Caco-2 (cell line): ENCODE measurements around the gene SHC1. TPM values are rescaled to one million over a fixed set of nuclear protein-coding genes. Genes with fewer than 3 reads are reported as not detected.

Source experiments
- BruUV-seq: library from RNA; stranded (reverse); fragments of 400-500 nt; replicated peaks from 2 replicates; lab custom pipeline; 2021; lab: Mats Ljungman, UMichigan
- CTCF ChIA-PET: fragments of 300-600 bp; sonication (Branson Sonifier 250); formaldehyde crosslinking; loops from one replicate; lab custom pipeline; 2022; ENCODE audit warnings: antibody characterized with exemption; lab: Charles Lee
- POLR2A ChIA-PET: fragments of 300-600 bp; sonication (Branson Sonifier 250); formaldehyde crosslinking; loops from one replicate; lab custom pipeline; 2022; ENCODE audit warnings: antibody characterized with exemption; lab: Charles Lee
- DNase-seq, 2 experiments: peaks; one replicate each; pipeline versions ENCODE4 v3.0.0 to v3.0.0-alpha.2; 2020 to 2022
- H3K27me3 ChIP-seq: replicated peaks from 2 replicates; pipeline ENCODE4 v1.6.0; 2011; ENCODE audit warnings: low read length; ENCODE audit not compliant: control insufficient read depth, insufficient read depth
- H3K36me3 ChIP-seq: 2 replicates; pipeline ENCODE4 v1.5.1; 2011; ENCODE audit warnings: low read length; ENCODE audit not compliant: control insufficient read depth, insufficient read depth
- H3K4me1 ChIP-seq: fragments of 250-450 bp; sonication (Bioruptor Pico); 2 replicates; pipeline ENCODE4 v1.5.1; 2020; ENCODE audit warnings: mild to moderate bottlenecking
- H3K4me3 ChIP-seq: 2 replicates; pipeline ENCODE4 v1.5.1; 2011; ENCODE audit warnings: low read depth, mild to moderate bottlenecking, control low read depth, low read length
- H3K9me3 ChIP-seq: fragments of 250-450 bp; sonication (Bioruptor Pico); 2 replicates; pipeline ENCODE4 v1.5.1; 2020; ENCODE audit warnings: mild to moderate bottlenecking, moderate library complexity
- H3K27ac Mint-ChIP-seq: one replicate; pipeline ENCODE4 v1.8.0; 2022; ENCODE audit warnings: mixed read lengths; ENCODE audit not compliant: unreplicated experiment
- H3K27me3 Mint-ChIP-seq: one replicate; pipeline ENCODE4 v1.8.0; 2022; ENCODE audit warnings: mixed read lengths; ENCODE audit not compliant: insufficient read depth, unreplicated experiment
- H3K36me3 Mint-ChIP-seq: one replicate; pipeline ENCODE4 v1.8.0; 2022; ENCODE audit warnings: mild to moderate bottlenecking, mixed read lengths; ENCODE audit not compliant: insufficient read depth, unreplicated experiment
- H3K4me1 Mint-ChIP-seq: one replicate; pipeline ENCODE4 v1.8.0; 2022; ENCODE audit warnings: low read depth, mixed read lengths; ENCODE audit not compliant: unreplicated experiment
- H3K4me3 Mint-ChIP-seq: one replicate; pipeline ENCODE4 v1.8.0; 2022; ENCODE audit warnings: mild to moderate bottlenecking, moderate library complexity, mixed read lengths; ENCODE audit not compliant: unreplicated experiment
- H3K9me3 Mint-ChIP-seq: one replicate; pipeline ENCODE4 v1.8.0; 2022; ENCODE audit warnings: mixed read lengths; ENCODE audit not compliant: unreplicated experiment
- intact Hi-C: fragments of 100-400 bp; cut with micrococcal nuclease; formaldehyde crosslinking; loops from one replicate; pipeline ENCODE4 v1.10.0; 2022; ENCODE audit not compliant: unreplicated experiment
- total RNA-seq: library from RNA; stranded (reverse); gene quantifications from 2 replicates; pipeline ENCODE4 v1.2.3, GENCODE V29; 2022
- TF ChIP-seq, protein P1 (sequence below), 2 experiments: fragments of 200-600 bp in 1 of 2; IDR thresholded peaks; 1 replicate in 1 of 2; 2 replicates in 1 of 2; pipeline versions ENCODE4 v1.5.1 to v1.8.0; 2011 to 2022; ENCODE audit warnings: antibody characterized with exemption in 1 of 2, control low read depth in 1 of 2, inconsistent platforms in 1 of 2, low read depth in 1 of 2, low read length in 1 of 2, mild to moderate bottlenecking in 1 of 2, moderate library complexity in 1 of 2; ENCODE audit not compliant: insufficient read depth in 1 of 2, severe bottlenecking in 1 of 2, unreplicated experiment in 1 of 2

SHC1 gene
- total RNA-seq, 1 experiment from 2014 or later = 59.6 TPM

DNA sequence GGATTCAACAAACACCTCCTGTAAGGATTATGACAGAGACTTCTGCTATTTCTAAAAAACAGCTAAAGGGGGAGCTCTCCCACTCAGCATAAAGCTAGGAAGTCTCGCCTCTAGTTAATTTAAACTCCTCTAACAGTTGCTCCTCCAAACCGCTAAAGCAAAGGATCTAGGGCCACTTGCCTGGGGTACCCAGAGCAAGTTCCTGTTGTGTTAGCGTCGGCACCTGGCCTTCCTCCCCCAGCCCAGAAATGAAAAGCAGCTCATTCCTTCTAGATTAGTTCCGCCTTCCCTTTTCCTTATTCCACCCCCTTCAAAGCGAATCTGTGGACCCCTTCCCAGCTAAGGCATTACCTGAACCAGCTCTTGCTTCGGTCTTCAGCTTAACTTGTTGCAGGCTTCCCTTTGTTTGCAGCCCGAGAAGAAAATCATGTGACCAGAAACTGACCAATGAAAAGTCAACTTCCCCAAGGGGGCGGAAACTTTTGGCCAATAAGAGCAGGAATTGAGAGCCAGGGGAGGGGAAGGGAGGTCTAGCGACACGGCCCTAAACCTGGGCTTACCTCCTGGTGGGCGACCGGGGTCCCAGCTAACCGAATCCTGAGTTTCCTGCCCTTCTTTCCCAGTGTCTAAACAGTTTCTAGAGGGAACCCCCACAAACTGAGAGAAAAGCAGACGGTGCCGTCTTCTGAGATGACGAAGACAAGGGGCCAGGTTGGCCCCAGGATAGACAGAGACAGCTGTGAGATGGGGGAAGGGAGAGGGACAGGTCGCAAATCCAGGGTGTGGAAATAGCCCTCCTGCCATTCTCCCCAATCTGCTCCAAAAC lies 14.6 kb downstream of the SHC1 start, which contains the start of gene PBXIP1:
PBXIP1 (minus strand) TSS at position 382 of the 826 bp plus-strand sequence. CDS start 2,378 bp downstream, outside the sequence.
- H3K36me3 ChIP-seq = peaks cover 3% of the 10 kb centered on the region
- H3K27ac Mint-ChIP-seq = peak within 1 kb of the TSS; percentile 79
- intact Hi-C loops = loop anchor here (5.0 kb wide), 1 partner anchor 106 kb away; the partner anchor contains the start of gene EFNA4
- peak within 1 kb of the TSS; percentile 80 for H3K4me3 Mint-ChIP-seq
- peaks cover 27% of the 10 kb centered on the region for H3K36me3 Mint-ChIP-seq
- ChIA-PET POLR2A (interaction anchor here (0.6 to 3.5 kb wide), 7 partner anchors 10 to 43 kb away, joined by 3 to 34 read pairs (median 6); partner anchors contain the start of genes FLAD1, PMVK and SHC1), CTCF (interaction anchor here (0.6 to 1.8 kb wide), 10 partner anchors 10 to 396 kb away, joined by 3 to 10 read pairs (median 6); partner anchors contain the start of genes PMVK and SHC1)
- peaks cover 15% of the 10 kb centered on the region for H3K4me1 ChIP-seq
- H3K9me3 Mint-ChIP-seq = no peaks in the 10 kb centered on the region
- H3K27me3 ChIP-seq = no peaks in the 10 kb centered on the region
- no peaks in the 10 kb centered on the region for H3K9me3 ChIP-seq
- BruUV-seq = no TSS peak
- H3K27me3 Mint-ChIP-seq = no peaks in the 10 kb centered on the region
- TF ChIP-seq, protein P1, sequence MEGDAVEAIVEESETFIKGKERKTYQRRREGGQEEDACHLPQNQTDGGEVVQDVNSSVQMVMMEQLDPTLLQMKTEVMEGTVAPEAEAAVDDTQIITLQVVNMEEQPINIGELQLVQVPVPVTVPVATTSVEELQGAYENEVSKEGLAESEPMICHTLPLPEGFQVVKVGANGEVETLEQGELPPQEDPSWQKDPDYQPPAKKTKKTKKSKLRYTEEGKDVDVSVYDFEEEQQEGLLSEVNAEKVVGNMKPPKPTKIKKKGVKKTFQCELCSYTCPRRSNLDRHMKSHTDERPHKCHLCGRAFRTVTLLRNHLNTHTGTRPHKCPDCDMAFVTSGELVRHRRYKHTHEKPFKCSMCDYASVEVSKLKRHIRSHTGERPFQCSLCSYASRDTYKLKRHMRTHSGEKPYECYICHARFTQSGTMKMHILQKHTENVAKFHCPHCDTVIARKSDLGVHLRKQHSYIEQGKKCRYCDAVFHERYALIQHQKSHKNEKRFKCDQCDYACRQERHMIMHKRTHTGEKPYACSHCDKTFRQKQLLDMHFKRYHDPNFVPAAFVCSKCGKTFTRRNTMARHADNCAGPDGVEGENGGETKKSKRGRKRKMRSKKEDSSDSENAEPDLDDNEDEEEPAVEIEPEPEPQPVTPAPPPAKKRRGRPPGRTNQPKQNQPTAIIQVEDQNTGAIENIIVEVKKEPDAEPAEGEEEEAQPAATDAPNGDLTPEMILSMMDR (IDR thresholded peaks at IDR 0.05; ENCODE audit: insufficient read depth in 1 of 2, low read depth in 1 of 2, low read length in 1 of 2, severe bottlenecking in 1 of 2, unreplicated experiment in 1 of 2) = peak in 1 of 2 experiments; percentile 29
- DNase-seq = peak; percentile 87 to 92
- H3K4me3 ChIP-seq = peak within 1 kb of the TSS; percentile 43
- H3K4me1 Mint-ChIP-seq = peaks cover 16% of the 10 kb centered on the region

DNA sequence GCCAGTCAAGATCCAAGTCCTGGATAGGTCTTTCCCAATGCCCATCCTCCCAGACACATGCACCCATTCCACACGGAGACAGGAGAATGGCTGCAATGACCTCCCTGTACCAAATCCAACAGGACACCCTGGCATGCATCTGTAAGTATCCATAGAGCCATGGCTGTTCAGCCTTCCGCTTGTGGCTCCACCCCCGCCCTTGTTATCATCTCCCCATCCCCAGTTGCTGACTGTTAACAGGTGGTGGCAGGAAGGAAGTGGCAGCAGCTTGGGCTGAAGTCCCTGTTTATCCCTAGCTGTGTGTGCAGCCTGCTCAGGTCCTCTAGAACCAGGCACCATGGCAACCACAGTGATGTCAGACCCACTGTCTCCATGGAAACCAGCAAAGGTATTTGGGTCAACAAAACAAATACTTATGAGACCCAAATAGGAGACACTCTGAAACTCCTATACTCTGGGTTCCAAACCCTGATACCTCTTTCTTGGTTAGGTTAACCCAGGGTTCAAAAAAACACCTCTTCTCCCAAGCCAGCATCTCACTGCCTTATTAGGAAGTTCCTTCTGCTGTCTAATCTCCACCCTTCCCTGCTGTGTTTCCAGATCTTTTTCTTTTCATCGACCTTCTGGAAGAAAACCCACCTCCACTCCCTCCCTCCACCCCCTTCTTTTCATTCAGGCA lies 15.4 kb downstream of the SHC1 start:
- no peaks in the 10 kb centered on the region for H3K9me3 Mint-ChIP-seq
- Histone ChIP-seq H3K9me3 (no peaks in the 10 kb centered on the region), H3K27me3 (no peaks in the 10 kb centered on the region), H3K4me1 (peaks cover 10% of the 10 kb centered on the region), H3K36me3 (peaks cover 3% of the 10 kb centered on the region), H3K4me3 (peak overlapping the region; percentile 43)
- peaks cover 25% of the 10 kb centered on the region for H3K36me3 Mint-ChIP-seq
- intact Hi-C loops = loop anchor here (5.0 kb wide), 1 partner anchor 107 kb away; the partner anchor contains the start of gene EFNA4
- peak overlapping the region; percentile 79 for H3K27ac Mint-ChIP-seq
- ChIA-PET POLR2A (interaction anchor here (0.6 to 3.5 kb wide), 8 partner anchors 10 to 44 kb away, joined by 3 to 34 read pairs (median 6); partner anchors contain the start of genes FLAD1, PMVK and SHC1), CTCF (interaction anchor here (0.7 to 1.8 kb wide), 9 partner anchors 9 to 395 kb away, joined by 3 to 10 read pairs (median 6); partner anchors contain the start of genes PMVK and SHC1)
- no peaks in the 10 kb centered on the region for H3K27me3 Mint-ChIP-seq
- H3K4me3 Mint-ChIP-seq = peak overlapping the region; percentile 80
- H3K4me1 Mint-ChIP-seq = peaks cover 16% of the 10 kb centered on the region
- TF ChIP-seq, protein P1 (IDR thresholded peaks at IDR 0.05; ENCODE audit: insufficient read depth in 1 of 2, low read depth in 1 of 2, low read length in 1 of 2, severe bottlenecking in 1 of 2, unreplicated experiment in 1 of 2) = no peak
- DNase-seq = peak; percentile 48 to 55
- BruUV-seq = TSS peak; percentile 2

DNA sequence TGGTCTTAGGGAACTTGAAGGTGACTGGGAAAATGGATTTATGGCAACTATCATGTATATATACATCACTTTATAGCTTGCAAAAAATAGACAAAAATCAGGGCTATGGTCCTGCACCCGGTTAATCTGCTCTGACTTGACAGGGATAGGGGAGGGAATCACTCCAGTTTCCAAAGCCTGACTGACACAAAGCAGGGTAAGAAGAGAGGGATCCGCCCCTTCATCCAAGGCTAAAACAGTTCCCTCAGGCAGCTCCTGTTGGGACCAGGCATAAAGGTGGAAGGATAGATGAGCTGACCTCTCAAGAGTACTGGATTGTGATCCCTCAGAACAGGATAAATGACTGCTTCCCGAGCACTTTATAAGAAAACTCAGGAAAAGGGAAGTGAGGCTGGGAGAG lies 16.0 kb downstream of the SHC1 start:
- POLR2A ChIA-PET = interaction anchor here (0.8 to 3.5 kb wide), 3 partner anchors 11 to 18 kb away, joined by 3 to 34 read pairs (median 19); partner anchors contain the start of gene PMVK
- no TSS peak for BruUV-seq
- TF ChIP-seq, protein P1 (IDR thresholded peaks at IDR 0.05; ENCODE audit: insufficient read depth in 1 of 2, low read depth in 1 of 2, low read length in 1 of 2, severe bottlenecking in 1 of 2, unreplicated experiment in 1 of 2) = no peak

More for the DNA sequence above, 16.0 kb downstream of the SHC1 start:
- Mint-ChIP-seq H3K4me1 (peaks cover 16% of the 10 kb centered on the region), H3K9me3 (no peaks in the 10 kb centered on the region), H3K36me3 (peaks cover 22% of the 10 kb centered on the region), H3K27ac (no peak overlapping the region), H3K27me3 (no peaks in the 10 kb centered on the region), H3K4me3 (no peak overlapping the region)
- Histone ChIP-seq H3K36me3 (peaks cover 1% of the 10 kb centered on the region), H3K27me3 (no peaks in the 10 kb centered on the region), H3K9me3 (no peaks in the 10 kb centered on the region), H3K4me3 (no peak overlapping the region), H3K4me1 (peaks cover 10% of the 10 kb centered on the region)
- CTCF ChIA-PET = no interaction called here
- DNase-seq = no peak
- intact Hi-C loops = no loop called here
